HG03457 (cell line): Measurements from ENCODE around the gene ABCD2.
"Not testable (repeated sequence)": the region's sequence is repeated elsewhere in the genome, so short reads cannot be mapped to it uniquely, and the experiment has no call there.

Experiments used
- ATAC-seq: cut with Tn5 transposase; IDR thresholded peaks from one replicate; pipeline ENCODE4 v1.9.1; 2021; ENCODE audit warnings: moderate number of reproducible peaks; ENCODE audit not compliant: unreplicated experiment

The ABCD2 gene

DNA sequence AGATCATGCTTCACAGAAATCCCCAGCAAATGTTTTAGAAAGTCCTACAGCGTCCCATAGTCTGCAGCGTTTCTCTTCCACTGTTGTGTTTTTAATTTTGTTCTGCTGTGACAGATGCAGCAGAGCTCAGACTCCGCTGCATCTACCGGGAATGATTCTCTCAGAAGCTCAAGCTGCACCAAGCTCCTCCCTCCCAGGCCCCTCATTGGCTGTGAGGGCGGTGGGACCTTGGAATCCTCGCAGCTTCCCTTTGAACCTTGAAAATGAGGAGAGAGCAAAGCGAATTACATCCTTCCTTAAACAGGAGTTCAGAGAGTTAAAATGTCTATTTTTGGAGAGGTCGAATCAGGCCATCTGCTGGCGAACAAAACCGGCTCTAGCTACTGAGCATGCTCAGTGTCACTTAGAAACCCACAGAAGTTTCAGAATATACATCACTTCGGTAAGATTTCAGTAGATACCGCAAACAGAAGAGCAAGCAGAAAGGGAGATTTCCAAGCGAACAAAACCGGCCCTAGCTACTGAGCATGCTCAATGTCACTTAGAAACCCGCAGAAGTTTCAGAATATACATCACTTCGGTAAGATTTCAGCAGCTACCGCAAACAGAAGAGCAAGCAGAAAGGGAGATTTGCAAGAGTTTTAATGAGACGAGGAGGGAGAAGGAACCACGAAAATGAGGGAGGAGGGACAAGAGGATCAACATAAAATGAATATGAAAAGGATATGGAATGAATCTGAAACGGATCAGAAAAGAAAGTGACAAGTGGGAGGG, at the start of gene ABCD2:
TSS of gene ABCD2 (minus strand) at position 144 of the 774 bp plus-strand sequence. CDS start 188 bp downstream, outside the sequence.
- ATAC-seq, result peak; percentile 78

- ATAC-seq, result no peak
These were observed 40.5 kb upstream of the ABCD2 start for GRCh38 chr12:39660101-39660500.

DNA sequence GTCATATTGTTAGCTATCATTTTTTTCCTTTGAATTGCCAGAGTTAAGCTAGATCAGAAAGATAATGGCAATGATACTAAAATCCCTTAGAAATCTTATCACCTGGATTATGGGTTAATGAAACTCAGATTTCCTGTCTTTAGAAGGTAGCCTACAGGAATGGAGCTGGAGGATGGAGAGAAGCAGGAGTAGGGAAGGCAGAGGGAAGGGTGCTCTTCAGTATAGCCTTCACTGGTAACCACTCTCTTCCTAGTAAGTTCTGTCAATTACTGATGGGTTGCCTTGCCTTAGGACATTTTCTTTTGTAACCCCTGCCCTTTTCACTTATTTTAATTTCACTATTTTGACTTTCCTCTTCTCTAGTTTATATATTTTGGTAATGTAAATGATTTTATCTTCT, 27.8 kb upstream of the ABCD2 start:
- ATAC-seq, result no peak

- ATAC-seq, result no peak
These were observed 27.4 kb upstream of the ABCD2 start for GRCh38 chr12:39646963-39647362.

DNA sequence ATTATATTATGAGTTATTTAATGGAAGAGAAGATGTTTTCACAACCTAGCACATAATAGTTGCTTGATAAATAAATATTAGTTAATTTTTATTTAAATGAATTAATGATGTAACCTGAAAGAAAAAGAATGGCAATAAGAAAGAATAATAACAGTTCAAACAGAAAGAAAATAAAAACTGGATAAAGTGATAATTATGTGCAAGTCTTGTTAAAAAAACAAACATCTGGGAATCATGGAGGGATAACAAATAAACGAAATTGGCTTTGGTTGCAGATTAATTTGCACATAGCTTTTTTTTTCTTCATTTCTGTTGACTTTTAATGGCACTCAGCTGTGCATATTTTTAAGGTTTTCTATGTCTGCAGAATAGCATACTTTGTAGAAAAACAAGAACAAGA, 23.4 kb upstream of the ABCD2 start:
- no peak for ATAC-seq

DNA sequence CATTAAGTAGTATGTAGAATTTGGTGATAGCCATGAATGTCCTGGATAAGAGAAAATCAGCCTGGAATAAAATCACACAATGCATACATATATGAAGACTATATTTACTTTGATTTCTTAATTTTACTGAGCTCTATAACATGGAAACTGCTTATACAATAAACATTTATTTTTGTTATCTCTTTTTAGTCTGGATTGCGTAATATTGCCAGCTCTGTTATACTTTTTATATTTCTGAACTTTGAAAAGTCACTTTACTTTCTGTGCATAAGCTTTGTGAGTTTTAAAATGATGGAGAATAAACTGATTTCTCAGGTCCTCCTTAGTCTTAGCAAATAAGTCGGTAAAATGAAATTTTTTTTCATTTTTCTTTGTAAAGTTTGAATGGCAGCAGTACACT, 19.2 kb upstream of the ABCD2 start:
- ATAC-seq, result no peak

- ATAC-seq, result no peak
These were observed 18.6 kb upstream of the ABCD2 start for GRCh38 chr12:39638178-39638577.

DNA sequence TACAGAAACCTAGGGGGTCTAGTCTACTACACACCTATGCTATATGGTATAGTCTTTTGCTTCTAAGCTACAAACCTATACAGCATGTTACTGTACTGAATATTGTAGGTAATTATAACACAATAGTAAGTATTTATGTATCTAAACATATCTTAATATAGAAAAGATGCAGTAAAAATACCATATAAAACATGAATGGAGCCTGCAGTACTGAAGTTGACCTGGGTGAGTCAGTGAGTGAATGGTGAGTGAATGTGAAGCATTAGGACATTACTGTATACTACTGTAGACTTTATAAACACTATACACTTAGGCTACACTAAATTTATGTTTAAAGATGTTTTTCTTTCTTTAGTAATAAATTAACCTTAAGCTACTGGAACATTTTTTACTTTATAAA, 13.1 kb upstream of the ABCD2 start:
- ATAC-seq, result no peak

DNA sequence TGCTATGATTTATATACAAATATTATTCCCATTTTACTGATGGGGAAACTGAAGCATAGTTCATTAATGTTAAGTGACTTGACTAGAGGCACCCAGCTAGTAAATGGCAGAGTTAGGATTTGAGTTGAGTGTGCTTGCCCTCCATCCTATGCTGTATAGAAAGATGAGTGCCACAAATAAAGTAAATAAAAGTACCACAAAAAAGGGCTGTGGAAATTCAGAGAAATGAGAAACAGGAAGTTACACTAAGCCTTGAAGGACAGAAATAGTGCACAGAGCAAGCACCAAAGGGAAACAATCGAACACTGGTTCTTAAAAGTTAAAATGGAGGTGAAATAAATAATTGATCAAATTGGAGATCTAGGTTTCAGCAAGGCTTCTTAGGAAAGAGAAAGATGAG, 9.2 kb upstream of the ABCD2 start:
- no peak for ATAC-seq

GRCh38 chr12:39627914-39628313, 8.3 kb upstream of the ABCD2 start:
- ATAC-seq, result no peak

DNA sequence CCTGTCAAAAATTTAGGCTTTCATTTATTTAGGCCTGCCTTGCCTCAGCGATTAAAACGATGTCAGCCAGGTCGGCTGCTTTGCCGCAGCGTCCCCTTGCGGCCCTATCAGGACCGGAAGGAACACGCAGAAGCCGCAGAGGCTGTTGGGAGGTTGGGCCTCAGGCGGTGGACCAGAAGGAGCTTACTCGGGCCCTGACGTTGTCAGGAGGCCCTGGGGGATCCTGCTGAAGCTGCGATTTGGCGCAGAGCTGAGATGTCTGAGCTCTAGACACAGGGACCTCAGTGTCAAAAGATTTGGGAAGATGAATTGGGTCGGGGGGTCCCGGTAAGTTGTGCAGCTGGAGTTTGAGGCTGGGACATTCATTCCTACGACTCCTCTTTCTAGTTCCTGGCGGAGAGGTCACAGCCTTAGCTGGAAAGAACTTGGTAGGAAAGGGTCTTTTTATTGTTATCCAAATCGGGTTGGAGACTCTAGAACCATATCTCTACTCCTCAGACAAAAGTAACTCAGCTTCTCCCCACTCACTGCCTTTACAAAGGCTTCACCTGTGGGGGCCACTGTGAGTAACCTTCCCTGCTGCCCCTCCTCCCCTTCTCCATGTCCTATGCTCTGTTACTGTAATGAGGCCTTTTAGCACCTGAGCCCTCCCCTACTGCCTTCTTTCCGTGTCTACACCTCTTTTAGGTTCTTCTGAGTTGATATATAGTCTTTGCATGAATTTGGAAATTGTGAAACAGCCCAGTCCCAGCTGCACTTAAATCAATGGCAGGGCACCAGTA, 6.6 kb upstream of the ABCD2 start:
- ATAC-seq, result no peak

GRCh38 chr12:39623919-39624318, 4.3 kb upstream of the ABCD2 start:
- ATAC-seq, result no peak

DNA sequence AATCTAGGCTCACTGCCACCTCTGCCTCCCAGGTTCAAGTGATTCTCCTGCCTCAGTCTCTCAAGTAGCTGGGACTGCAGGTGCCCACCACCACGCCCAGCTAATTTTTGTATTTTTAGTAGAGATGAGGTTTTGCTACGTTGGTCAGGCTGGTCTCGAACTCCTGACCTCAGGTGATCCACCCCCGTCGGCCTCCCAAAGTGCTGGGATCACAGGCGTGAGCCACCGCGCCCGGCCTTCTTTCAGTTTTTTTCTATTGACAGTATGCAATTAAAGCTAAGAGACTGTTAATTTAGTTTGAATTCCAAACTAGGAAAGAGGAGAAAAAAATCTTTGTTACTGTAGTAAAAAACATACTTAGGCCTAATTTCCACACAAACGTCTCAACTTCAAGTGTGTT, 3.6 kb upstream of the ABCD2 start:
- not testable (repeated sequence) for ATAC-seq

GRCh38 chr12:39622306-39622705, 2.7 kb upstream of the ABCD2 start:
- no peak for ATAC-seq

GRCh38 chr12:39621670-39622069, 2.1 kb upstream of the ABCD2 start:
- no peak for ATAC-seq

DNA sequence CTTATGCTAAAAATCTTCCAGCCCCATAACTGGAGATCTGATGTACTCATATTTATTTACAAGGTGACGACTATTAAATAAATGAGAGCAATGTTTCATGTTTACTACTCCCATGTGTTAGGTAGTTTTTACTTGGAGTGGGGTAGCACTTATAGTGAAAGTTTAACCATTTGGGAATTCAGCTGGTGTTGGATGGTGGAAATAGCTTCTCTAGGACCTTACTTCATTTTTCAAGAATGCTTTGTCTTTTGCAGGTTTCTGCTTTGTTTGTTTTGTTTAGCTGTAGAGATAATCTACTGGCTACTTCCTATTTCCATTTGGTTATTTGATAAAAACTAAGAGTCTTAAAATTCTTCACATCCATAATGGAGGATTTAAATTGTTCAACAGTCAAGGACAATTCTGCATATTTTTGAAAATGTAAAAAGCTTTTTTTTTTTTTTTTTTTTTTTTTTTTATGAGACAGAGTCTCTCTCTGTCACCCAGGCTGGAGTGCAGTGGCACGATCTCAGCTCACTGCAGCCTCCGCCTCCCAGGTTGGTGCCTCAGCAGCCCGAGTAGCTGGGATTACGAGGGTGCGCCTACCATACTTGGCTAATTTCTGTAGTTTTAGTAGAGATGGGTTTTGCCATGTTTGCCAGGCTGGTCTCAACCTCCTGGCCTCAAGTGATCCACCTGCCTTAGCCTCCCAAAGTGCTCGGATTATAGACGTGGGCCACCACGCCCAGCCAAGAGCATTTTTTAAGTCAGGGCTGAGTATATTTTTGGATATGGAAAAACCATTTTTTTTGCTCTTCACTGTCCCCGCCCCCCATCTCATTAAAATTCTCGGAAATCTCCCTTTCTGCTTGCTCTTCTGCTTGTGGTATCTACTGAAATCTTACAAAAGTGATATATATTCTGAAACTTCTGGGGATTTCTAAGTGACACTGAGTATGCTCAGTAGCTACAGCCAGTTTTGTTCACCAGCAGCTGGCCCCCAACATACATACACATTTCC, 1.4 kb upstream of the ABCD2 start:
- ATAC-seq, result peak; percentile 23

DNA sequence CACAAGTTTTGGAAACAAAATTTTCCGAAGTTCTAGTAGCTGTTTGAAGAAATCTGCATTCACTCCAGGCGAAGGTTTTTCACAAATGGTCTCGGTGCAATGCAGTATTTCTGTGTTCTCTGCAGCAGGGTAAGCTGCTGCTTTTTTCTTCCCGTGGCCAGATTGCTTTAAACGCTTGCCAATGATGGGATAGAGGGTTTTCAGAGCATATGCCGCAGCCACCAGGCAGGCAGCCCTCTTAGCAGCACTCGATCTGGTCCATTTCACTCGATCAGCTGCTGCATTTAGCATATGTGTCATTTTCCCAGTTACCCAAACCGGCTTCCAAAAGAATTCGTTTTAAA, 315 bp downstream of the ABCD2 start:
- ATAC-seq, result peak; percentile 9

- no peak for ATAC-seq
These were observed 902 bp downstream of the ABCD2 start for GRCh38 chr12:39618701-39619100.

DNA sequence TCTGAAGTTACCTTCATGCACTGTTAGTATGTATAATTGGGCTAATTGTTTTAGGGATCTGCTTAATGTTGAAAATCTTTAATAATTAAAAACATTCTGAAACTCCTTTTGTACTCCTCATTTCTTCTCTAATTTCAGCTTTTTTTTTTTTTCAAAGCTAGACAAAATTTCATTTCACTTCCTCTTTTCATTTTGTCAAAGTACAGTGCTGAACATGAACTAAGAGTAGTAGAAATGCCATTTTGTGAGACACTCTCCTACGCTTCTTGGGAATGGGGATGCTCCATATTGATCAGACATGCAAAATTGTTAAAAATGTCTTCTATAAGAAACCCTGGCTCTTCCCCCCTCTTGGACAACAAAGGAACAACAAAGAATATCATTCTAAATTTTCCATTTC, 1.7 kb downstream of the ABCD2 start:
- ATAC-seq, result no peak

- ATAC-seq, result no peak
These were observed 2.9 kb downstream of the ABCD2 start for GRCh38 chr12:39616666-39617065.

DNA sequence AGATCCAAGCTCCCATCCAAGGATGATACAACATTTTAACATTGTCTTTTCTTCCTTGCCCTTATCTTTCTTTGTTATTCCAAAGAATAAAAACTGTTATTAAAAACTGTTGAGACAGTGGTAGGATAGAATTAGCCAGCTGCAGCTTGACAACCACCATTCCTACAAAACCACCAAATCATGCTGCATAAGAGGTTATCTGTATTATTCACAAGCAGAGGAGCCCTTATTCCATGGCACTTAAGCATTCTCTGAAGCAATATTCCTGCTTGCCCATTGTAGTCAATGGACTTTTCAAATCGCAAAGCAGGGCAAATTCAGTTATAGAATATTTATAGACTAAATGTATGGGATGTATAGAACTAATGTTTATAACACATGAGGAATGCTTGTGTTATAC, 3.4 kb downstream of the ABCD2 start:
- no peak for ATAC-seq
